ENCODE data around the gene KRT37.

Gene KRT37

GRCh38 chr17:41452281-41452680 lies 27.9 kb upstream of the KRT37 start:
- no peak for DNase-seq

GRCh38 chr17:41451154-41451728 lies 26.9 kb upstream of the KRT37 start:
- Histone ChIP-seq H3K4me2 (ENCODE audit: low read length) (no peak overlapping the region), H3K27ac (ENCODE audit: low read depth, low read length) (no peak overlapping the region), H3K79me2 (ENCODE audit: control insufficient read depth, insufficient read depth, low read length, poor library complexity) (no peaks in the 10 kb centered on the region), H3K4me1 (ENCODE audit: control insufficient read depth in 1 of 2, insufficient read depth in 2 of 2, low read length in 2 of 2) (no peaks in the 10 kb centered on the region), H3K79me1 (ENCODE audit: low read length) (no peaks in the 10 kb centered on the region), H4K91ac (ENCODE audit: low read depth, low read length) (no peak overlapping the region), H3K23ac (ENCODE audit: low read length) (no peak overlapping the region), H2AK5ac (ENCODE audit: low read length) (no peak overlapping the region), H3K14ac (ENCODE audit: low read length) (no peak overlapping the region), H3K9me3 (ENCODE audit: insufficient read depth, low read depth, low read length) (no peaks in the 10 kb centered on the region), H2BK12ac (ENCODE audit: low read length) (no peak overlapping the region), H3K18ac (ENCODE audit: low read length) (no peak overlapping the region), H2AFZ (ENCODE audit: insufficient read depth, low read length, poor library complexity) (no peak overlapping the region), H2BK120ac (ENCODE audit: insufficient read depth, low read length, poor library complexity) (no peak overlapping the region), H4K12ac (ENCODE audit: low read depth, low read length) (no peak overlapping the region), H3K4me3 (ENCODE audit: low read depth, low read length) (no peak overlapping the region), H4K8ac (ENCODE audit: low read depth, low read length) (no peak overlapping the region), H3K9ac (ENCODE audit: low read length) (no peak overlapping the region), H2BK5ac (ENCODE audit: low read depth, low read length, poor library complexity) (no peak overlapping the region), H3K27me3 (ENCODE audit: insufficient read depth, low read length) (no peaks in the 10 kb centered on the region), H3K4ac (ENCODE audit: low read depth, low read length) (no peak overlapping the region), H3K36me3 (ENCODE audit: control insufficient read depth in 1 of 2, insufficient read depth in 2 of 2, low read length in 2 of 2) (no peaks in the 10 kb centered on the region)
- DNase-seq = peak in 1 of 2 donors; percentile 28
- 100% methylated on average over 1 of the region's 2 CpGs for WGBS (ENCODE audit: extremely low coverage, insufficient coverage, insufficient read length)

More at GRCh38 chr17:41452281-41452680, 27.9 kb upstream of the KRT37 start:
- Histone ChIP-seq H3K36me3 (ENCODE audit: control insufficient read depth in 1 of 2, insufficient read depth in 2 of 2, low read length in 2 of 2) (no peaks in the 10 kb centered on the region), H2BK5ac (ENCODE audit: low read depth, low read length, poor library complexity) (no peak overlapping the region), H3K79me2 (ENCODE audit: control insufficient read depth, insufficient read depth, low read length, poor library complexity) (no peaks in the 10 kb centered on the region), H3K27me3 (ENCODE audit: insufficient read depth, low read length) (no peaks in the 10 kb centered on the region), H2BK120ac (ENCODE audit: insufficient read depth, low read length, poor library complexity) (no peak overlapping the region), H3K9ac (ENCODE audit: low read length) (no peak overlapping the region), H3K18ac (ENCODE audit: low read length) (no peak overlapping the region), H4K91ac (ENCODE audit: low read depth, low read length) (no peak overlapping the region), H2AK5ac (ENCODE audit: low read length) (no peak overlapping the region), H3K4me1 (ENCODE audit: control insufficient read depth in 1 of 2, insufficient read depth in 2 of 2, low read length in 2 of 2) (no peaks in the 10 kb centered on the region), H3K79me1 (ENCODE audit: low read length) (no peaks in the 10 kb centered on the region), H2BK12ac (ENCODE audit: low read length) (no peak overlapping the region), H3K27ac (ENCODE audit: low read depth, low read length) (no peak overlapping the region), H3K14ac (ENCODE audit: low read length) (no peak overlapping the region), H3K4ac (ENCODE audit: low read depth, low read length) (no peak overlapping the region), H4K12ac (ENCODE audit: low read depth, low read length) (no peak overlapping the region), H4K8ac (ENCODE audit: low read depth, low read length) (no peak overlapping the region), H3K4me2 (ENCODE audit: low read length) (no peak overlapping the region), H3K23ac (ENCODE audit: low read length) (no peak overlapping the region), H2AFZ (ENCODE audit: insufficient read depth, low read length, poor library complexity) (no peak overlapping the region), H3K4me3 (ENCODE audit: low read depth, low read length) (no peak overlapping the region), H3K9me3 (ENCODE audit: insufficient read depth, low read depth, low read length) (no peaks in the 10 kb centered on the region)
- no CpG with 5 or more reads among the region's 4 CpGs for WGBS (ENCODE audit: extremely low coverage, insufficient coverage, insufficient read length)

DNA sequence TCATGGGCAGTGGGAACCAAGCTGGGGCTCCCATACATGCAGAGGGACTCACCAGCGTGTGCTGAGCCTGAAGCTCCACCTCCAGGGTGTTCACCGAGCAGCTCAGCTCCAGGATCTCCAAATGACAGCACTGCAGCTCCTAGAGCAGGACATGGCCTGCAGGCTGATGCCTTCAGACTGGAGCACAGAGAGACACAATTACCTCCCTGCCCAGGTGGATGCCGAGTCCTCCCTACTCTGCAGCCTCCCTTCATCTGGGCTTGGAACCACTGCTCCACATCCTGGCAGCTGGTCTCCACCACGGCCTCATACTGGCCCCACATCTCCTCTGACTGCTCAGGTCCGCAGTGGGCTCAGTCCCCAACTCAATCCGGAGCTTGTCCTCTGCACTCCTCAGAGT lies 24.6 kb upstream of the KRT37 start:
- no peaks in the 10 kb centered on the region for H3K79me1 ChIP-seq (ENCODE audit: low read length)
- DNase-seq = no peak
- H3K4me3 ChIP-seq (ENCODE audit: low read depth, low read length) = no peak overlapping the region
- no peak overlapping the region for H2AK5ac ChIP-seq (ENCODE audit: low read length)
- no peak overlapping the region for H2BK5ac ChIP-seq (ENCODE audit: low read depth, low read length, poor library complexity)
- no CpG with 5 or more reads among the region's 6 CpGs for WGBS (ENCODE audit: extremely low coverage, insufficient coverage, insufficient read length)
- H3K4me1 ChIP-seq (ENCODE audit: control insufficient read depth in 1 of 2, insufficient read depth in 2 of 2, low read length in 2 of 2) = no peaks in the 10 kb centered on the region
- H3K9ac ChIP-seq (ENCODE audit: low read length) = no peak overlapping the region
- H2BK120ac ChIP-seq (ENCODE audit: insufficient read depth, low read length, poor library complexity) = no peak overlapping the region
- H3K79me2 ChIP-seq (ENCODE audit: control insufficient read depth, insufficient read depth, low read length, poor library complexity) = no peaks in the 10 kb centered on the region
- H3K36me3 ChIP-seq (ENCODE audit: control insufficient read depth in 1 of 2, insufficient read depth in 2 of 2, low read length in 2 of 2) = no peaks in the 10 kb centered on the region
- no peaks in the 10 kb centered on the region for H3K27me3 ChIP-seq (ENCODE audit: insufficient read depth, low read length)
- no peak overlapping the region for H3K23ac ChIP-seq (ENCODE audit: low read length)
- H3K9me3 ChIP-seq (ENCODE audit: insufficient read depth, low read depth, low read length) = peaks cover 2% of the 10 kb centered on the region
- no peak overlapping the region for H4K12ac ChIP-seq (ENCODE audit: low read depth, low read length)
- no peak overlapping the region for H2AFZ ChIP-seq (ENCODE audit: insufficient read depth, low read length, poor library complexity)
- H3K4me2 ChIP-seq (ENCODE audit: low read length) = no peak overlapping the region
- no peak overlapping the region for H3K18ac ChIP-seq (ENCODE audit: low read length)
- H3K4ac ChIP-seq (ENCODE audit: low read depth, low read length) = no peak overlapping the region
- H4K91ac ChIP-seq (ENCODE audit: low read depth, low read length) = no peak overlapping the region
- no peak overlapping the region for H3K14ac ChIP-seq (ENCODE audit: low read length)
- no peak overlapping the region for H2BK12ac ChIP-seq (ENCODE audit: low read length)
- H4K8ac ChIP-seq (ENCODE audit: low read depth, low read length) = no peak overlapping the region
- no peak overlapping the region for H3K27ac ChIP-seq (ENCODE audit: low read depth, low read length)

- DNase-seq = no peak
- Histone ChIP-seq H3K4me3 (ENCODE audit: low read depth, low read length) (no peak overlapping the region), H3K4me1 (ENCODE audit: control insufficient read depth in 1 of 2, insufficient read depth in 2 of 2, low read length in 2 of 2) (no peaks in the 10 kb centered on the region), H3K4me2 (ENCODE audit: low read length) (no peak overlapping the region), H3K27ac (ENCODE audit: low read depth, low read length) (no peak overlapping the region), H2BK120ac (ENCODE audit: insufficient read depth, low read length, poor library complexity) (no peak overlapping the region), H2BK12ac (ENCODE audit: low read length) (no peak overlapping the region), H4K91ac (ENCODE audit: low read depth, low read length) (no peak overlapping the region), H3K14ac (ENCODE audit: low read length) (no peak overlapping the region), H3K18ac (ENCODE audit: low read length) (no peak overlapping the region), H4K8ac (ENCODE audit: low read depth, low read length) (no peak overlapping the region), H3K36me3 (ENCODE audit: control insufficient read depth in 1 of 2, insufficient read depth in 2 of 2, low read length in 2 of 2) (no peaks in the 10 kb centered on the region), H3K79me1 (ENCODE audit: low read length) (no peaks in the 10 kb centered on the region), H2AK5ac (ENCODE audit: low read length) (no peak overlapping the region), H2AFZ (ENCODE audit: insufficient read depth, low read length, poor library complexity) (no peak overlapping the region), H3K23ac (ENCODE audit: low read length) (no peak overlapping the region), H3K4ac (ENCODE audit: low read depth, low read length) (no peak overlapping the region), H3K9me3 (ENCODE audit: insufficient read depth, low read depth, low read length) (peaks cover 2% of the 10 kb centered on the region), H4K12ac (ENCODE audit: low read depth, low read length) (no peak overlapping the region), H3K9ac (ENCODE audit: low read length) (no peak overlapping the region), H3K27me3 (ENCODE audit: insufficient read depth, low read length) (no peaks in the 10 kb centered on the region), H3K79me2 (ENCODE audit: control insufficient read depth, insufficient read depth, low read length, poor library complexity) (no peaks in the 10 kb centered on the region), H2BK5ac (ENCODE audit: low read depth, low read length, poor library complexity) (no peak overlapping the region)
- WGBS (ENCODE audit: extremely low coverage, insufficient coverage, insufficient read length) = no CpG with 5 or more reads among the region's 2 CpGs
These were observed 24.1 kb upstream of the KRT37 start for GRCh38 chr17:41448506-41448905.

Data from trophoblast cell (in vitro differentiated cells and primary cell).